IMR-90 (cell line): ENCODE results near the gene TRPV4. TPM values are rescaled to one million over a fixed set of nuclear protein-coding genes. Genes with fewer than 3 reads are reported as not detected.

ENCODE experiments used
- ATAC-seq: fragments of 200-7000 bp; cut with Tn5 transposase; 2 replicates; pipeline ENCODE4 v1.9.1; 2020; ENCODE audit warnings: low read depth, mild to moderate bottlenecking, moderate library complexity
- BruUV-seq: library from RNA; stranded (reverse); fragments of 400-500 nt; replicated peaks from 2 replicates; lab custom pipeline; 2021; lab: Mats Ljungman, UMichigan
- CTCF ChIA-PET: fragments of 300-600 bp; formaldehyde crosslinking; extraction: SDS; loops from one replicate; lab custom pipeline; 2021; ENCODE audit warnings: antibody characterized with exemption; lab: Yijun Ruan, JAX
- POLR2A ChIA-PET: fragments of 300-600 bp; sonication (Branson Sonifier 250); formaldehyde crosslinking; loops from one replicate; lab custom pipeline; 2022; ENCODE audit warnings: antibody characterized with exemption; ENCODE audit not compliant: unreplicated experiment; lab: Charles Lee
- DNase-seq: peaks from one replicate; pipeline ENCODE4 v3.0.0; 2013
- H2AFZ ChIP-seq: replicated peaks from 2 replicates; pipeline ENCODE3; 2013; ENCODE audit warnings: low read length, mild to moderate bottlenecking; ENCODE audit not compliant: poor library complexity
- H2AK5ac ChIP-seq: 2 replicates; pipeline ENCODE4 v1.6.1; 2013; ENCODE audit warnings: low read depth, low read length, inconsistent platforms
- H2AK9ac ChIP-seq: replicated peaks from 2 replicates; pipeline ENCODE3; 2013; ENCODE audit warnings: mild to moderate bottlenecking, low read depth, low read length, moderate library complexity; ENCODE audit not compliant: poor library complexity
- H2BK120ac ChIP-seq: 2 replicates; pipeline ENCODE4 v1.6.1; 2013; ENCODE audit warnings: low read depth, low read length, inconsistent platforms
- H2BK15ac ChIP-seq: 3 replicates; pipeline ENCODE4 v1.6.1; 2013; ENCODE audit warnings: low read depth, low read length, inconsistent platforms
- H2BK20ac ChIP-seq: 2 replicates; pipeline ENCODE4 v1.6.1; 2013; ENCODE audit warnings: low read depth, mild to moderate bottlenecking, inconsistent platforms, low read length, moderate library complexity
- H2BK5ac ChIP-seq: 2 replicates; pipeline ENCODE4 v1.6.1; 2013; ENCODE audit warnings: mild to moderate bottlenecking, low read depth, low read length, inconsistent platforms; ENCODE audit not compliant: poor library complexity, severe bottlenecking
- H3K14ac ChIP-seq: replicated peaks from 2 replicates; pipeline ENCODE4 v1.6.1; 2013; ENCODE audit warnings: low read depth, low read length, inconsistent platforms
- H3K18ac ChIP-seq: 2 replicates; pipeline ENCODE4 v1.6.1; 2013; ENCODE audit warnings: low read depth, low read length, control low read depth
- H3K23ac ChIP-seq: 2 replicates; pipeline ENCODE4 v1.6.1; 2013; ENCODE audit warnings: low read depth, low read length, inconsistent platforms
- H3K27ac ChIP-seq: 2 replicates; pipeline ENCODE4 v1.5.1; 2013; ENCODE audit warnings: mild to moderate bottlenecking, control low read depth, low read length; ENCODE audit not compliant: insufficient read depth
- H3K27me3 ChIP-seq: 2 replicates; pipeline ENCODE4 v1.6.1; 2013; ENCODE audit warnings: low read length; ENCODE audit not compliant: control insufficient read depth, insufficient read depth
- H3K36me3 ChIP-seq: 2 replicates; pipeline ENCODE4 v1.6.1; 2013; ENCODE audit warnings: low read length, mixed read lengths; ENCODE audit not compliant: control insufficient read depth, insufficient read depth
- H3K4ac ChIP-seq: 2 replicates; pipeline ENCODE4 v1.6.1; 2013; ENCODE audit warnings: low read depth, low read length, inconsistent platforms
- H3K4me1 ChIP-seq: 2 replicates; pipeline ENCODE4 v1.6.1; 2013; ENCODE audit warnings: low read length, mixed read lengths; ENCODE audit not compliant: control insufficient read depth, insufficient read depth
- H3K4me2 ChIP-seq: 2 replicates; pipeline ENCODE4 v1.6.1; 2013; ENCODE audit warnings: low read depth, mild to moderate bottlenecking, control low read depth, low read length, moderate library complexity
- H3K4me3 ChIP-seq: 2 replicates; pipeline ENCODE4 v1.5.1; 2013; ENCODE audit warnings: low read depth, mild to moderate bottlenecking, control low read depth, low read length, moderate library complexity; ENCODE audit not compliant: insufficient read depth
- H3K56ac ChIP-seq: 2 replicates; pipeline ENCODE4 v1.6.1; 2013; ENCODE audit warnings: low read length, inconsistent platforms; ENCODE audit not compliant: insufficient read depth; ENCODE audit errors: extremely low read depth
- H3K79me1 ChIP-seq, 2 experiments: 2 replicates each; pipeline ENCODE4 v1.6.1; 2013; ENCODE audit warnings: low read length in 2 of 2, inconsistent platforms in 1 of 2, low read depth in 1 of 2
- H3K9ac ChIP-seq: 2 replicates; pipeline ENCODE4 v1.6.1; 2013; ENCODE audit warnings: low read depth, low read length, control low read depth
- H3K9me1 ChIP-seq: 2 replicates; pipeline ENCODE4 v1.6.1; 2013; ENCODE audit warnings: low read length, inconsistent platforms; ENCODE audit not compliant: insufficient read depth
- H3K9me3 ChIP-seq: 2 replicates; pipeline ENCODE4 v1.6.1; 2013; ENCODE audit warnings: low read length; ENCODE audit not compliant: control insufficient read depth, insufficient read depth
- H4K20me1 ChIP-seq: 2 replicates; pipeline ENCODE4 v1.6.1; 2013; ENCODE audit warnings: low read length, inconsistent platforms; ENCODE audit not compliant: insufficient read depth
- H4K5ac ChIP-seq: 2 replicates; pipeline ENCODE4 v1.6.1; 2013; ENCODE audit warnings: mild to moderate bottlenecking, low read depth, low read length, control low read depth
- H4K8ac ChIP-seq, 2 experiments: 2 replicates each; pipeline ENCODE4 v1.6.1; 2013; ENCODE audit warnings: low read depth in 2 of 2, low read length in 2 of 2, control low read depth in 1 of 2, inconsistent platforms in 1 of 2
- H4K91ac ChIP-seq: 2 replicates; pipeline ENCODE4 v1.6.1; 2013; ENCODE audit warnings: low read depth, low read length, inconsistent platforms; ENCODE audit not compliant: insufficient read depth
- CEBPB ChIP-seq: IDR thresholded peaks from 2 replicates; pipeline ENCODE4 v1.6.1; 2012; ENCODE audit warnings: low read depth, low read length, improper control_type of control experiment
- RAD21 ChIP-seq: IDR thresholded peaks from 2 replicates; pipeline ENCODE4 v1.6.1; 2012; ENCODE audit warnings: low read length, improper control_type of control experiment
- WGBS, 2 experiments: methylation state at CpG; one replicate each; pipeline versions ENCODE4 v1.1.5 to v1.1.7; 2013; ENCODE audit warnings: missing lambda C conversion rate in 2 of 2; ENCODE audit not compliant: insufficient read length in 1 of 2; ENCODE audit errors: extremely low coverage in 2 of 2; 5-methylcytosine and 5-hydroxymethylcytosine counted together
- dilution Hi-C: fragments of 300-500 bp; cut with HindIII; formaldehyde crosslinking; loops from one replicate; pipeline ENCODE4 v1.14.3; 2018; ENCODE audit warnings: low sequenced_read_pairs; ENCODE audit not compliant: unreplicated experiment
- in situ Hi-C: fragments of 300-500 bp; cut with MboI; formaldehyde crosslinking; loops from 3 replicates; pipeline ENCODE4 v1.14.3; 2019; ENCODE audit warnings: low sequenced_read_pairs, inconsistent platforms, mixed read lengths
- intact Hi-C: fragments of 100-400 bp; cut with micrococcal nuclease; formaldehyde crosslinking; loops from 2 replicates; pipeline ENCODE4 v1.10.0; 2022
- polyA plus RNA-seq, 3 experiments: library from polyadenylated mRNA; depleted of rRNA; stranded (reverse); fragments of >200 nt; gene quantifications; 2 replicates each; pipeline ENCODE4 v1.2.3, GENCODE V29; 2012; ENCODE audit warnings: low replicate concordance in 1 of 3
- total RNA-seq: library from RNA; depleted of rRNA; stranded (reverse); fragments of >200 nt; gene quantifications from 2 replicates; pipeline ENCODE4 v1.2.3, GENCODE V29; 2012

Gene TRPV4
- total and polyA plus RNA-seq, 2 of the 4 experiments (the other 2 are of a cell fraction) = 1.1 to 6.1 TPM

DNA sequence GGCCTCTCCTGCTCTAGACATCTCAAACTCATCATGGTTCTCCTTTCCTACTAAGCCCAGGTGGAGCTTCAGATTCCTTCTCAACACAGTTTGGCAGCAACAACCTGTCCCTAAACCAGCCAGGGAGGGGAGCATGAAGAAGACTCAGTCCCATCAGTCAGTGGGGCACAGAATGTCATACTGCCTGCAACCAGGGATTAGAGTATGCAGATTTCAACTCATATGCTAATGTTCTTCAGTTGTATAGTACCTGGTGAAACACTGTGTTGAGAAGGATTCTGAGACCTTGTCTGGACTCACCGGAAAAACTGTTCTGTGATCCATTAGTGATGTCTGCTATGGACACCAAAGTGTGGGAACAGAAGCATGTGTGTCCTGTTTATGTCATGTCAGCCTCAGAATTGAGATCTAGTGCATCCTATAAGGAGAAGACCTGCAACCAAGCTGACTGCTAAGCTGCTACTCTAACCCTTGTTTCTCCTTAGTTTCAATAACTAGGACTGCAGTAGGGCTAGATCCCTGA, 43.6 kb downstream of the TRPV4 start:
- dilution Hi-C loops (no loop called here), intact Hi-C loops (no loop called here)
- no peak overlapping the region for H3K23ac ChIP-seq

More for the DNA sequence above, 43.6 kb downstream of the TRPV4 start:
- DNase-seq (no peak), ATAC-seq (no peak)
- 100% methylated on average over 1 of the region's 1 CpG; no CpG with 5 or more reads in 1 of the 2 experiments for WGBS, 2 experiments
- in situ Hi-C loops = no loop called here
- Histone ChIP-seq H4K20me1 (no peaks in the 10 kb centered on the region), H3K4ac (no peak overlapping the region), H3K4me2 (no peak overlapping the region), H2BK120ac (no peak overlapping the region), H3K36me3 (peaks cover 3% of the 10 kb centered on the region; the same call in 1 of the 2 replicates), H2BK5ac (no peak overlapping the region), H3K18ac (no peak overlapping the region), H3K56ac (no peak overlapping the region), H2AK9ac (no peak overlapping the region), H2BK15ac (no peak overlapping the region), H3K9ac (no peak overlapping the region), H3K4me1 (no peaks in the 10 kb centered on the region), H3K27me3 (no peaks in the 10 kb centered on the region), H4K91ac (no peak overlapping the region), H2BK20ac (no peak overlapping the region), H3K4me3 (no peak overlapping the region), H3K9me1 (no peaks in the 10 kb centered on the region), H2AFZ (no peak overlapping the region), H3K27ac (no peak overlapping the region), H3K14ac (no peak overlapping the region), H3K79me1 (no peaks in the 10 kb centered on the region), H4K8ac (no peak overlapping the region), H2AK5ac (no peak overlapping the region), H3K9me3 (no peaks in the 10 kb centered on the region), H4K5ac (no peak overlapping the region)
- TF ChIP-seq CEBPB (no peak), RAD21 (no peak)
- BruUV-seq = no TSS peak
- ChIA-PET CTCF (no interaction called here), POLR2A (no interaction called here)
